Left kidney (tissue), 2 donors: Measurements from ENCODE around the gene ZNF32. TPM values are rescaled to one million over a fixed set of nuclear protein-coding genes. Genes with fewer than 3 reads are reported as not detected.

ENCODE experiments used
- DNase-seq: peaks from one replicate; pipeline ENCODE4 v3.0.0-alpha.2; 2013
- polyA plus RNA-seq: library from polyadenylated mRNA; unstranded; fragments of 120-200 nt; gene quantifications from one replicate; pipeline ENCODE4 v1.2.1, GENCODE V29; 2013; ENCODE audit not compliant: insufficient read length

The ZNF32 gene
- polyA plus RNA-seq, 1 donor = 65.8 TPM

DNA sequence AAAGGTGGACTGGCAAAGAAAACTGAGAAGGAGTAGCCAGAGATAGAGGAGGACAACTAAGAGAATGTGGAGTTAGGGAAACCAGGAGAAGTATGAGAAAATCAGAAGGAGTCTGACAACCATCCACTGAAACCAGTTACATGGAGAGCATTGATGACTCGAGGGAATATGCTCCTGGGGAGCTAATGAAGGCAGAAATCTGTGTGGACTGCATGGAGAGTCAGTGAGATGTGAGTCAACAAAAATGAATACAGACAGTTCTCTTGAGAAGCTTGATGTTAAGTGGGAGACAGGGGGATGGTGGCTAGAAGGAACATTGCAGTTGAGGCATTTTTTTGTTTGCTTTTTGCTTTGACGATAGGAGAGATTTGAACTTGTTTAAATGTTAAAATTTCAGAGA, 34.3 kb upstream of the ZNF32 start:
- DNase-seq = no peak

GRCh38 chr10:43681721-43682120, 33.0 kb upstream of the ZNF32 start:
- no peak for DNase-seq

DNA sequence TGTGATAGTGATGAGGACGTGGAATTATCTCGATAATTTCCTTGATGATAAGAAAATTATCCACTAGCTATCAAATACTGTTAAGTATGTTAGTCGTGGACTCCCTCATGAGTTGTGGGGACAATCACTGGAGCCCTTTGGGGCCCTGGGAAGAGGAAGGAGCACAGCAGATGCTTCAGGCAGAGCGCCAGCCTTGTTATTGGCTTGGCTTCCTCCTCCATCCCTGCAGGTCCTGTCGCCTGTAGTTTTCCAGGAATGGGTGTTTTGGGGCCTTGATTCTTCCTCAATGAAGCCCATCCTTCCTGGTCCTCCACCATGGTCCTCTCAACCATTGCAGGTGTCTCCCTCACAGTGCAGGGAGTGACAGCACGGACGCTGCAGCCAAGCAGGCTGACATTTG, 32.5 kb upstream of the ZNF32 start:
- DNase-seq = no peak

GRCh38 chr10:43680035-43680434, 31.4 kb upstream of the ZNF32 start:
- no peak for DNase-seq

DNA sequence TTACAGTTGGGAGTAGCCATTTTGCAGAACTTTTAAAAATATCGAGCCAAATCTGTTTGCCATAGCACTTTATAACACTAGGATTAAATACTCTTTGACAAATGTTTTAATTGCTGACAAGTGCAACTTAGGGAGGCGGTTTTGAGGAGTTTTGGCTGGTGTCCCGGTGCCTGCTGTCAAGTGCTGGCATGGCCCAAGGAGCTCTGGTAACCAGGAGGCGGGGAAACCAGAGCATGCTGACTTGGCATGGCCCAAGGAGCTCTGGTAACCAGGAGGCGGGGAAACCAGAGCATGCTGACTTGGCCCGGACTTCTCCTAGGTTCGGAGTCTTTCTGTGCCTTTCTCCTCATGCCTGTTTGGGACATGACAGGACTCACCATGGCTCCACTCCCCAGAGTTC, 30.8 kb upstream of the ZNF32 start:
- no peak for DNase-seq

GRCh38 chr10:43678654-43679053, 30.0 kb upstream of the ZNF32 start:
- DNase-seq = no peak

DNA sequence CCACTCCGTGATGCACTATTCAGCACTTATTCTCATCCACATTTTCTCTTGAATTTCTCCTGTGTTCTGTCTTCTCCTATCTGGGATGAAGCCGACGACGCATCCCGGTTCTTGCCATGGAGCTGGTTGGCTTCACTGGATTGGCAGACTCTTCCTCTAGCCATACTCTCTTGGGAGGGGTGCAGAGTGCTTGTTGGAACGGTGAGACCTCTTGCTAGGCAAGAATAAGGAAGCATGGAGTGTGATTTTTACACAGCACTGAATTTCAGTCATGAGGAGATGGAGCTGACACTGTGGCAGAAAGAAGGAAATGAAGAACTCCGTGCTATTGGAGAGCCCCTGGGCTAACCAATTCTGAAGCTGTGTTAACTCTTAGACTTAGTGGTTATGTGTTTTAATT, 28.2 kb upstream of the ZNF32 start:
- DNase-seq = no peak

DNA sequence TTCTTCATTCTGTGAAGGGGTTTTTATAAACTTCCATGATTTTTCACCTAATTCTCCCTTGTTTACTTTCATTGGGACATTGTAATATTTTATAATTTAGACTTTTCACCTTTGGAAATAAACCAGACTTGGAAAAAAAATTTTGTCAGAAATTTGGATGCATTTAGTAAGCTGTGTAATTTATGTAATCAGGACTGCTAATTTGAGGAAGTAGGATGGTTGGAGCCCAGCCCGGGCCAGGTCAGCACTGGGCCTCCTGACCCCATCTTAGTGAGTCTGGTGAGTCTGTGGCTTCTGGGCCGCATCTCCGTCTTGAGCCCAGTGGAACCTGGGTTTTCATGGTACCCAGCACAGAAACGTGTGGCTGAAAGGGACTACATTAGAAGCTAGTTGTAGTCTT, 27.6 kb upstream of the ZNF32 start:
- DNase-seq = no peak

GRCh38 chr10:43674553-43675210, 26.0 kb upstream of the ZNF32 start:
- no peak for DNase-seq

DNA sequence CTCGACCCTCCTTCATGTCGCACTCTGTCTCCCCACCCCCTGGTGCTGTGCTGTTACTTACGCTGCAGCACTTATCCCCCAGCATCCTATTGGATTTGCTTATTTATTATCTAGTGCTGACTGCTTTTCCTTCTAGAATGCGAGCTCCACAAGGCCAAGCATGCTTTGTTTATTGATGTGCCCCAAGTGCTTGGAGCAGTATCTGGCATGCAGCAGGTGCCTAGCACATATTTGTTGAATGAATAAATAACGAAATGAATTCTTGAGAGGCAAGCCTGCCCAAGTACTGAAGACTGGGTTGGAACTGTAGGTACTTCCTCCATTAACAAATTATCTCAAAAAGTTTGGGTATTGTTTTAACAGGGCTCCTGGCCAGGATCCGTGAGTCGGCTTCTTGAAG, 24.8 kb upstream of the ZNF32 start:
- no peak for DNase-seq

- DNase-seq = peak; percentile 77
Measured at GRCh38 chr10:43671659-43672531, 23.2 kb upstream of the ZNF32 start.

GRCh38 chr10:43669386-43669785, 20.7 kb upstream of the ZNF32 start:
- DNase-seq = no peak

GRCh38 chr10:43667761-43668386, 19.2 kb upstream of the ZNF32 start:
- no peak for DNase-seq

GRCh38 chr10:43667317-43667731, 18.6 kb upstream of the ZNF32 start:
- no peak for DNase-seq

DNA sequence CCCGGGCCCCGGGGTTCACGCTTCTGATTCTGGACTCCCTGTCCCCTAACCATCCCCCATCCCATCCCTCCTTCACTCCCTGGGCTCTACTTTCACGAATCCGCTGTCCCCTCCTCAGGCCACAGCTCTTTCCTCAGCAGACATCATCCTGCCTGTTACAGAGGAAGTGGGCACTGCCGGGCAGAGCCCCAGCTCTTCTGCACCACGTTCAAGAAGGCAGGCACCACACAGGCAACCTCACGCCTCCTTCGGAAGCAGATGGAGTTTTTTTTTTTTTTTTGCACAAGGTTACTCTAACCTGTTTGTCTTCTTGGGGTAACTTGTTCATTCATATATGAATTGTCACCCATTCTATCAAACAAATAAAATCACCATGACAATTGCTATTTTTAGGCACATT, 17.9 kb upstream of the ZNF32 start:
- no peak for DNase-seq

GRCh38 chr10:43665054-43665453, 16.4 kb upstream of the ZNF32 start:
- DNase-seq = no peak

DNA sequence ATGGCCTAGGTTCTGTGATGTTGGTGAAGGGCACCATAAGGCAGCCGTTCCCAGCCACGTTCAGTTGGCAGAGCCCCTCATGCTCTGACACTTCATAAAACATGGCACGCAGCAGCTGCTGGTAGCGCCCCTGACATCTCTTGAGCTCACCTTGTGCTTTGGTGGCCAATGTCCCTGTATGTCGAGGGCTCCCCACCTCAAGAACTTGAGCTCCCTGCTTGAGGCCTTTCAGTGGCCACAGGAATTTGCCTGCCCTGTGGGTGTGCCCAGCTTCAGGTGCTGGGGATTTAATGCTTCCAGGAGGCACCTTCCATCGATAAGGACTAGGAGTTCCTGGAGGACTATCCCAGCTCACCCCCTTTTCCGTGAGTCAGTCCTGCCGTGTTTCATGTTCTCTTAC, 9.5 kb upstream of the ZNF32 start:
- DNase-seq = no peak

GRCh38 chr10:43655311-43655710, 6.6 kb upstream of the ZNF32 start:
- DNase-seq = no peak

GRCh38 chr10:43653746-43654145, 5.1 kb upstream of the ZNF32 start:
- DNase-seq = no peak

DNA sequence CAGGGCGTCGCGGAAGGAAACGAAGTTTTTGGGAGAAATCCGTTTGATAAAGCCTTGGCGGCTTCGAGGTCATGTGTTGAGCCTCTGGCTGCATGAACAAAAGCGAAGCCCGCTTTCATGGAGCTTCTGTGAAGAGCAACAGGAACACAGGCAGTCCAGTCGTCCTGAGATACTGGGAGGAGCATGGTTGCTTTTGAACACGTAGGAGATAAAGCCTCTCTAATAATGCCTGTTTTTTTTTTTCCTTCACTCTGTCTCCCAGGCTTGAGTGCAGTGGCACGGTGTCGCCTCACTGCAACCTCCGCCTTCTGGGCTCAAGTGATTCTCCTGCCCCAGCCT, 473 bp upstream of the ZNF32 start:
- DNase-seq = no peak

GRCh38 chr10:43648095-43648397, 635 bp downstream of the ZNF32 start:
- no peak for DNase-seq

GRCh38 chr10:43647576-43647975, 1.1 kb downstream of the ZNF32 start:
- no peak for DNase-seq

DNA sequence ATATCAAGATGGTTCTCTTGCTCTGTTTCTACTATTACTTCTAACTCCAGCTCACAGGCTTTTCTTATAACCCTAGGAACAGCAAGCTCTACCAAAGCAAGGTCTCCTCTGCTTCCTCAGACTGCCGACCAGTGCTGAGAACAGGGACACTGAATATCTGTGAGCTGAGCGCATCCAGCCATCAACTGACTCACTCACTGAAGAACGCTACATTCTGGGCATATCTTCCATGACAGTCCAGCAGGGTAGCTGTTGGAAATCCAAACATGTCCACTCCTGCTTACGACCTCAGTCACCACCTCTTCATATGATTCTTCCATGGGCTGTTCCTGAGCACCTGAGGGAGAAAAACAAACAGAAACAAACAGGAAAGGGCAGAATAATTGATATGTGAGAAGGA, 2.8 kb downstream of the ZNF32 start:
- DNase-seq = no peak

DNA sequence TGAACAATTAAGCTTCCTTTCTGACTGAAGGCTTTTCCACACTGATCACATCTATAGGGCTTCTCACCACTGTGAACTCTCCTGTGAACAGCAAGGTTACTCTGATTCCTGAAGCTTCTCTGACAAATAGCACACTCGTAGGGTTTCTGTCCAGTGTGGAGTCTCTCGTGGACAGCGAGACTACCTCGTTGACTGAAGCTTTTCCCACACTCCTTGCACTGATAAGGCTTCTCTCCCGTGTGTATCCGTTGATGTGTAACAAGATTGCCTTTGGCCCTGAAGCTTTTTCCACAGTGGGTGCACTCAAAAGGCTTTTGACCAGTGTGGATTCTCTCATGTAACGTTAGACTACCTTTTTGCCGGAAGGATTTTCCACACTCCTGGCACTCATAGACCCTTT, 4.4 kb downstream of the ZNF32 start:
- no peak for DNase-seq
